ENCODE data around the gene LRRC4B.
"Not testable (repeated sequence)": the region's sequence is repeated elsewhere in the genome, so short reads cannot be mapped to it uniquely, and the experiment has no call there.

Gene LRRC4B

DNA sequence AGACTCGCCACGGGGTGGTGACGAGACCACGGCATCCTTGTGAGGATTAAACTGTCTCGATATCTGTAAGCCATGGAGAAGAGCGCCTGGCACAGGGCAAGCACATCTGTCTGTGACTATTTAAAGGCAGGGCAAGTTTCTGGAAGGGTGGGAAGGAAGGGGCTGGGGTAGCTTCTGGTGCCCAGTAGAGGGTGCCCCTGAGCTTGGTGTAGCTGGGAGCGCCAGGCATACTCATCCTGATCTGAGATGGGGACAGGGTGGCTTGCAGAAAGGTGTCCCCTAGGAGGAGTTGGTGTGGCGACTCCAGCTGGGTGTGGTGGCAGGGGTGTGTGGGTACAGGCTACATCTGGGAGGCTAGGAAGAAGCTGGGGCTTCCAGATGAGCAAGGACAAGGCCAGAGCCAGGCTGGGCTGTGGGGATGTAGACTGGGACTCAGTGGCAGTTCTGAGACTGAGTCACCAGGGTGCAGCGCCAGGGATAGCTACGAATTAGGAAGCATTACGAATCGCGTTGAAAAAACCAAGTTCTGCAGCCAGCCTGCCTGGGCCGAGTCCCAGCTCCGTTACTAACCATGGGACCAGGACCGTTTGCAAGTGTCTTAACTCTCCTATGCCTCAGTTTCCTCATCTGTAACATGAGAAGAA is 31.5 kb downstream of the LRRC4B start:
- Mint-ChIP-seq H3K4me1 (peaks cover 2 to 7% of the 10 kb centered on the region in 2 donors), H3K27me3 (peaks cover 25 to 28% of the 10 kb centered on the region in 2 donors)

GRCh38 chr19:50535672-50536187 is 32.5 kb downstream of the LRRC4B start:
- Mint-ChIP-seq H3K4me1 (peaks cover 2 to 7% of the 10 kb centered on the region in 2 donors), H3K36me3 (peaks cover 5 to 11% of the 10 kb centered on the region in 2 donors)
- ATAC-seq (replicated peaks), result no peak

More for the DNA sequence above, 31.5 kb downstream of the LRRC4B start:
- DNase-seq (no peak), ATAC-seq (replicated peaks) (no peak)
- Mint-ChIP-seq H3K9me3 (peaks cover 10 to 16% of the 10 kb centered on the region in 2 donors), H3K4me3 (no peak overlapping the region), H3K27ac (no peak overlapping the region), H3K36me3 (peaks cover 5 to 11% of the 10 kb centered on the region in 2 donors)

GRCh38 chr19:50534478-50534877 is 33.8 kb downstream of the LRRC4B start:
- Mint-ChIP-seq H3K4me3 (no peak overlapping the region), H3K4me1 (peaks cover 2 to 7% of the 10 kb centered on the region in 2 donors), H3K27me3 (peaks cover 39 to 40% of the 10 kb centered on the region in 2 donors), H3K36me3 (peaks cover 5 to 11% of the 10 kb centered on the region in 2 donors), H3K9me3 (peaks cover 10 to 16% of the 10 kb centered on the region in 2 donors), H3K27ac (no peak overlapping the region)
- no peak for ATAC-seq (replicated peaks)
- no peak for DNase-seq

More at GRCh38 chr19:50535672-50536187, 32.5 kb downstream of the LRRC4B start:
- peaks cover 10 to 16% of the 10 kb centered on the region in 2 donors for H3K9me3 Mint-ChIP-seq
- no peak overlapping the region for H3K27ac Mint-ChIP-seq
- DNase-seq, result no peak
- no peak overlapping the region for H3K4me3 Mint-ChIP-seq
- peaks cover 31 to 32% of the 10 kb centered on the region in 2 donors for H3K27me3 Mint-ChIP-seq

- Mint-ChIP-seq H3K4me3 (no peak overlapping the region), H3K4me1 (peaks cover 2 to 4% of the 10 kb centered on the region in 2 donors), H3K36me3 (peaks cover 5 to 11% of the 10 kb centered on the region in 2 donors), H3K9me3 (peaks cover 10 to 16% of the 10 kb centered on the region in 2 donors), H3K27ac (no peak overlapping the region), H3K27me3 (peaks cover 45 to 47% of the 10 kb centered on the region in 2 donors)
- DNase-seq (no peak), ATAC-seq (replicated peaks) (no peak)
Observed at GRCh38 chr19:50532952-50533351, 35.3 kb downstream of the LRRC4B start.

DNA sequence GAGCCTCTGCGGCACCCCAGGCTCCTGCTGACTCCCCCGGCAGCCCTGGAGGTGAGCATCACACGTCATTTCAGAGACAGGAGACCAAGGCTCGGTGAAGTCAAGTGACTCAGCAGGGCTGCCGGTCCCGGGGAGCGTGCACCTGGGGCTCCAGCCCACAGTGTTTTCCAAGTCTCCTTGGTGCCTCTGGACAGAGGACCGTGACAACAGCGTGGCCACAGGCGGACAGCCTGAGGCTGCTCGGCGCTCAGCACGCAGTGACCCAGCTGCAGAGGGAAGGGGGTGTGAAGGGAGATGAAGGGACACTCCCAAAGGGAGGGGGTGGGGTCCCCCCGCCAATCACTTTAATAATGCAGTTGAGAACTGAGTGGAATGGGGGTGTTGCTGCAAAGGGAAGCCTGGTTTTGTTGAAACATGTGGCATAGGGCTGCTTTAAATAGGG is 37.0 kb downstream of the LRRC4B start:
- H3K4me3 Mint-ChIP-seq, result no peak overlapping the region
- H3K9me3 Mint-ChIP-seq, result peaks cover 10 to 16% of the 10 kb centered on the region in 2 donors
- no peaks in the 10 kb centered on the region for H3K4me1 Mint-ChIP-seq
- peaks cover 39% of the 10 kb centered on the region in 2 donors for H3K27me3 Mint-ChIP-seq
- H3K27ac Mint-ChIP-seq, result no peak overlapping the region
- peaks cover 5 to 11% of the 10 kb centered on the region in 2 donors for H3K36me3 Mint-ChIP-seq
- ATAC-seq (replicated peaks) (no peak), DNase-seq (no peak)

DNA sequence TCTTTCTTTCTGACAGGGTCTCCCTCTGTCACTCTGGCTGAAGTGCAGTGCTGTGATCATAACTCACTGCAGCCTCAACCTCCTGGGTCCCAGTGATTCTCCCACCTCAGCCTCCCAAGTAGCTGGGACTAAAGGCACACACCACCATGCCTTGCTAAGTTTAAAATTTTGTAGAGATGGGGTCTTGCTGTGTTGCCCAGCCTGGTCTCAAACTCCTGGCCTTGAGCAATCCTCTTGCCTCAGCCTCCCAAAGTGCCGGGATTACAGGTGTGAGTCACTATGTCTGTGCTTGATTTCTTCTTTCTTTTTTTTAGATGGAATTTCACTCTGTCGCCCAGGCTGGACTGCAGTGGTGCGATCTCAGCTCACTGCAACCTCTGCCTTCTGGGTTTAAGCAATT is 40.2 kb downstream of the LRRC4B start:
- not testable (repeated sequence) for H3K36me3 Mint-ChIP-seq; H3K4me1 Mint-ChIP-seq; H3K27ac Mint-ChIP-seq; ATAC-seq (replicated peaks); DNase-seq; H3K4me3 Mint-ChIP-seq
- Mint-ChIP-seq H3K9me3 (peaks cover 6 to 10% of the 10 kb centered on the region in 2 donors), H3K27me3 (peaks cover 34 to 39% of the 10 kb centered on the region in 2 donors)

GRCh38 chr19:50522881-50523280 is 45.4 kb downstream of the LRRC4B start:
- Mint-ChIP-seq H3K27me3 (peaks cover 3 to 7% of the 10 kb centered on the region in 2 donors), H3K4me3 (no peak overlapping the region), H3K27ac (no peak overlapping the region), H3K36me3 (no peaks in the 10 kb centered on the region), H3K4me1 (no peaks in the 10 kb centered on the region), H3K9me3 (no peaks in the 10 kb centered on the region)
- no peak for ATAC-seq (replicated peaks)
- DNase-seq, result no peak

DNA sequence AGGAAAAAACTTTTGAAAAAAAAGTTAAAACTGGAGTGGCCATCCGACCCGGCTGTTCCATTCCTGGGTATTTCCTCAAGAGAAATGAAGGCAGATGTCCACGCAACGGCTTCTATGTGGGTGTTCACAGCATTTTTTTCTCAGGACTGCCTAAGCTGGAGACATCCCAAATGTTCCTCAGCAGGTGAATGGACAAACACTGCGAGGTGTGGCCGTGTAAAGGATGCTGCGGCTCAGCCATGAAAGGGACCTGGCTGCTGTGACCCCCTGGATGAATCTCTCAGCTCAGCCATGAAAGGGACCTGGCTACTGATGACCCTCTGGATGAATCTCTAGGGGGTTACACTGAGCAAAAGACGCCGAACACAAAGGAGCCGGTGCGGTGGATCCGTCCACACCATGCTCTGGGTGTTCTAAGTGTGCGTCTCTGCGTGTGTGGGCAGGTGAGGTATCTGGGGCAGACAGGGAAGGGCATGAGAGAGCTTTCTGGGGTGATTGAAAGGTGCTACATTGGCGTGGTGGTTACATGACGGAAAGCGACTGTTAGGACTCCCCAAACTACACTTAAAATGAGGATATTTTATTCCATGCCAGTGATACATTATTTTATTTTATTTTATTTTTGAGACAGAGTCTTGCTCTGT is 47.3 kb downstream of the LRRC4B start:
- no peak for ATAC-seq (replicated peaks)
- Mint-ChIP-seq H3K4me1 (no peaks in the 10 kb centered on the region), H3K36me3 (no peaks in the 10 kb centered on the region), H3K4me3 (no peak overlapping the region), H3K9me3 (no peaks in the 10 kb centered on the region), H3K27me3 (peaks cover 4% of the 10 kb centered on the region in 2 donors), H3K27ac (no peak overlapping the region)
- DNase-seq, result no peak

- Mint-ChIP-seq H3K9me3 (no peaks in the 10 kb centered on the region), H3K27me3 (peaks cover 17 to 21% of the 10 kb centered on the region in 2 donors), H3K4me3 (no peak overlapping the region), H3K4me1 (peaks cover 3 to 5% of the 10 kb centered on the region in 2 donors), H3K36me3 (no peaks in the 10 kb centered on the region), H3K27ac (no peak overlapping the region)
- no peak for DNase-seq
- no peak for ATAC-seq (replicated peaks)
Observed at GRCh38 chr19:50519006-50519575, 49.1 kb downstream of the LRRC4B start.

DNA sequence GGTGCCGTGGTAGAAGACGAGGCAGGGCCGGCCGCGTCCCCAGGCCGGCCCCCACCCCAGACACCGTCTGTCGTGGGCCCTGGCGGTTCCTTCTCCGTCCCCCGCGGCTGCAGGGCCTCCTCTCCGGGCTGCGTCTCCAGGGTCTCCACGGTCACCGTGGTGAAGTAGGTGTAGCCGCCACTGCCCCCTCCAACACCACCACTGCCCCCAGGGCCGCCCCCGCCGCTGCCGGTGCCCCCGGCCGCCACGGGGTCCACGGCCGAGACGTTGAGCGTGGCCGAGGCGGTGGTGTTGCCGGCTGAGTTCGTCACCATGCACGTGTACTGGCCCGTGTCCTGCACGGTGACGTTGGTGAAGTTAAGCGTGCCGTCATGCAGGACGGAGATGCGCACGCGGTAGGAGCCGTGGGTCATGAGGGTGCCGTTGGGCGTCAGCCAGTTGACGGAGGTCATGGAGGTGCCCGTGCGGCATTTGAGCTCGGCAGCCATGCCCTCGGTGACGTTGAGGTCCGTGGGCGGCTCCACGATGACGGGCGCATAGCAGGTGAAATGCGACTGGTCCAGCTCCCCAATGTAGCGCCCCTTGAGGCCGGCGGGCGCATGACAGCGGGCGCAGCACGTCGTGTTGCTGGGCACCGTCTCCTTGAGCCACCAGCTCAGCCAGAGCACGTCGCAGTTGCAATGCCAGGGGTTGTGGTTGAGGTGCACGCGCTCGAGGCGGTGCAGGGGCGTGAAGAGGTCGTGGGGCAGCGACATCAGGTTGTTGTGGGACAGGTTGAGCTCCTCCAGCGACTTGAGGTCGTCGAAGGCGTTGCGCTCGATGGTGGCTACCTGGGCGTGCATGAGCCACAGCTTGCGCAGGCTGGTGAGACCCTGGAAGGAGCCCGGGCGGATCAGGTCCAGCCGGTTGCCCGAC is 49.9 kb downstream of the LRRC4B start:
- DNase-seq (no peak), ATAC-seq (replicated peaks) (no peak)
- Mint-ChIP-seq H3K27ac (no peak overlapping the region), H3K9me3 (no peaks in the 10 kb centered on the region), H3K36me3 (no peaks in the 10 kb centered on the region), H3K4me1 (peaks cover 5 to 6% of the 10 kb centered on the region in 2 donors), H3K27me3 (peaks cover 20 to 28% of the 10 kb centered on the region in 2 donors), H3K4me3 (no peak overlapping the region)

GRCh38 chr19:50517704-50518075 is 50.5 kb downstream of the LRRC4B start:
- no peaks in the 10 kb centered on the region for H3K36me3 Mint-ChIP-seq
- H3K27me3 Mint-ChIP-seq, result peaks cover 24 to 32% of the 10 kb centered on the region in 2 donors
- DNase-seq (no peak), ATAC-seq (replicated peaks) (no peak)
- no peak overlapping the region for H3K4me3 Mint-ChIP-seq
- H3K9me3 Mint-ChIP-seq, result no peaks in the 10 kb centered on the region
- no peak overlapping the region for H3K27ac Mint-ChIP-seq
- H3K4me1 Mint-ChIP-seq, result peaks cover 6% of the 10 kb centered on the region in 2 donors

- Mint-ChIP-seq H3K27ac (no peak overlapping the region), H3K36me3 (no peaks in the 10 kb centered on the region), H3K9me3 (no peaks in the 10 kb centered on the region), H3K27me3 (peaks cover 24 to 32% of the 10 kb centered on the region in 2 donors), H3K4me3 (no peak overlapping the region), H3K4me1 (peaks cover 6% of the 10 kb centered on the region in 2 donors)
- DNase-seq (no peak), ATAC-seq (replicated peaks) (no peak)
Observed at GRCh38 chr19:50516964-50517703, 51.1 kb downstream of the LRRC4B start.

- DNase-seq (no peak), ATAC-seq (replicated peaks) (no peak)
- Mint-ChIP-seq H3K27ac (no peak overlapping the region), H3K4me3 (no peak overlapping the region), H3K36me3 (peaks cover 0 to under 1% of the 10 kb centered on the region in 2 donors), H3K9me3 (no peaks in the 10 kb centered on the region), H3K4me1 (peaks cover 10 to 13% of the 10 kb centered on the region in 2 donors), H3K27me3 (peaks cover 24 to 32% of the 10 kb centered on the region in 2 donors)
Observed at GRCh38 chr19:50516456-50516855, 51.8 kb downstream of the LRRC4B start.

Measured in stimulated activated naive B cell treated with anti-CD40 and anti-IgM and Interleukin-4, amounts not matched to agents 10 μg/mL and 1 μg/mL and 100 μg/mL, for 72 hours (primary cell).